Measurements from ENCODE around the gene NRIP1. TPM values are rescaled to one million over a fixed set of nuclear protein-coding genes. Genes with fewer than 3 reads are reported as not detected.
"Not testable (repeated sequence)": the region's sequence is repeated elsewhere in the genome, so short reads cannot be mapped to it uniquely, and the experiment has no call there.

NRIP1 gene
- total RNA-seq, 2 donors from 2014 or later = 14.1 to 18.1 TPM

DNA sequence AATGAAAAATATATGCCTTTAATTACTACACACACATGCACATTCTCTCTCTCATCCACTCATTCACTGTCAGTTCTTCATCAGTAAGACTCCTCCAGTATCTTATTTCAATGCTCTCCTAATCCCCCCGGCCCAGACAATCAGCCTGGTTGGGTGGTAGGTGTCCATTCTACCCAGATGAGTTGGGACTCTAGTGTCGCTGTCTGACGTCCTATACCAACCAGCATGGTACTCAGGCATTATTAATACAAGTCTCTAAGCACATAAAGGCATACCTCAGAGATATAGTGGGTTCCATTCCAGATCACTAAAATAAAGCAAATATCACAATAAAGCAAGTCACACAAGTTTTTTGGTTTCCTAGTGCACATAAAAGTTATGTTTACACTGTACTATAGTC is 19.8 kb downstream of the NRIP1 start:
- peaks cover 0 to 3% of the 10 kb centered on the region in 2 donors for H3K9me3 Mint-ChIP-seq
- peaks cover 3 to 9% of the 10 kb centered on the region in 2 donors for H3K36me3 Mint-ChIP-seq (ENCODE audit: insufficient read depth in 2 of 2)
- no peak overlapping the region for H3K27ac Mint-ChIP-seq
- peaks cover 7% of the 10 kb centered on the region for H3K4me1 Mint-ChIP-seq (ENCODE audit: low read depth)
- H3K27me3 Mint-ChIP-seq (ENCODE audit: low read depth) = no peaks in the 10 kb centered on the region
- ATAC-seq (replicated peaks in 1 of 2) (no peak), DNase-seq (no peak)
- H3K4me3 Mint-ChIP-seq = no peak overlapping the region

DNA sequence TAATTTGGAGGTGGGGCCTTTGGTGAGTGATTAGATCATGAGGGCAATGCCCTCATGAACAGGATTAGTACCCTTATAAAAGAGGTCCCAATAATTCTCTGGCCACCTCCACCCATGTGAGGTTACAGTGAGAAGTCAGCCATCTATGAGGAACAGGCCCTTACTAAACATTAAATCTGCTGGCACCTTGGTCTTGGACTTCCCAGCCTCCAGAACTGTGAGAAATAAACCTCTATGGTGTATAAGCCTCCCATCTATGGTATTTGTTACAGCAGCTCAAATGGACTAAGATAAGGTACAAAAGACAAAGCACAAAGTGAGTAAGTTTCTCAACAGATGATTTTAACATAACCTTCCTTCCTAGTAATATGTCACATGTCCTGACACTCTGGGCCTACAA is 22.3 kb downstream of the NRIP1 start:
- Mint-ChIP-seq H3K36me3 (ENCODE audit: insufficient read depth in 2 of 2) (peaks cover 3 to 10% of the 10 kb centered on the region in 2 donors), H3K4me3 (no peak overlapping the region), H3K9me3 (peaks cover 0 to 3% of the 10 kb centered on the region in 2 donors), H3K27ac (peak overlapping the region; percentile 30), H3K4me1 (ENCODE audit: low read depth) (peaks cover 5% of the 10 kb centered on the region), H3K27me3 (ENCODE audit: low read depth) (no peaks in the 10 kb centered on the region)
- ATAC-seq (replicated peaks in 1 of 2) = no peak
- DNase-seq = no peak

DNA sequence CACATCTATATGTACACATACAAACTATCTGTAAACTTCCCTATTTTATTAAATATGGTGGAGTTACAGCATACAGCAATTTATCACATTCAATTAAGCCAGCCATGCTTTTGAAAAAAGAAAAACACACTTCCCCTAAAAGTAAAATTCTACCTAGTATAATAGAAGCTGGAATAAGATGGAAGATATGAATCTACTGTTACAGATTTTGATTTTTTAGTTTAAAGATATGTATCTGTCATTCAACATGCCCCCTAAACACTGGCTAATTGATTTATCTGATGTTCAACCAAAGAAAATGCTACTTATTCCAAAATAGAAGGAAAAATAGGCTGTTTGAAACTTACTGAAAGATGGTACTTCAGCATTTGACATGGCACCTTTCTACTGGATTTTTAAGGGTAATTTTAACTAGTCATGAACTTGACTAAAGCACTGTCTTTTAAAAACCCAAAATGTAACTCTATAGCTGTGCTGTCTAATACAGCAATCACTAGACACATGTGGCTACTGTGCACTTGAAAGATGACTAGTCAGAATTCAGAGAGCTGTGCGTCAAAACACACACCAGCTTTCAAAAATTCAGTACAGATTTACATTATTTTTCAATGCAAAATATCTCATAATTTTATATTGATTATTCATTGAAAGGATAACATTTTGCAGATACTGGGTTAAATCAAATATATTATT is 25.0 kb downstream of the NRIP1 start:
- H3K4me1 Mint-ChIP-seq (ENCODE audit: low read depth) = peaks cover 20% of the 10 kb centered on the region
- H3K36me3 Mint-ChIP-seq (ENCODE audit: insufficient read depth in 2 of 2) = peaks cover 3 to 5% of the 10 kb centered on the region in 2 donors
- H3K9me3 Mint-ChIP-seq = peaks cover 0 to 3% of the 10 kb centered on the region in 2 donors
- no peak overlapping the region for H3K4me3 Mint-ChIP-seq
- H3K27ac Mint-ChIP-seq = no peak overlapping the region
- ATAC-seq (replicated peaks in 1 of 2) = no peak
- DNase-seq = no peak
- H3K27me3 Mint-ChIP-seq (ENCODE audit: low read depth) = no peaks in the 10 kb centered on the region

DNA sequence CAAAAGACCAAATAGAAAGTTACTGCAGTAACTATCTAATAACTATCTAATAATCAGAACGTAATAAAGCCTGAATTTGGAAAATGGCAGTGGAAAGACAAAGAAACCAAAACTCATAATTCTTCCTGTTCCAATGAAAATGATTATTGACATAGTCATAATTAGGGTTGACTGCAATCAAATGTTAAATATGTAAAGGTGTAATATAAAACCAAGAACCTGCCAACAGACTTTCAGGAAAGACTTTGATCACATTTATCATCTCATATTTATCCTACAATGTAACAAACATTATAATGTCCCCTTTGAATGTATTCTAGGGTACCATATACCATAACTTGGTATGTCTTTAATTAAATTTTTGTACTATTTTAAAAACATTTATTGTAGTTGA is 26.9 kb downstream of the NRIP1 start:
- no peak for ATAC-seq (replicated peaks in 1 of 2)
- H3K9me3 Mint-ChIP-seq = peaks cover 0 to 3% of the 10 kb centered on the region in 2 donors
- H3K4me3 Mint-ChIP-seq = no peak overlapping the region
- no peak overlapping the region for H3K27ac Mint-ChIP-seq
- H3K4me1 Mint-ChIP-seq (ENCODE audit: low read depth) = peaks cover 26% of the 10 kb centered on the region
- DNase-seq = no peak
- H3K36me3 Mint-ChIP-seq (ENCODE audit: insufficient read depth in 2 of 2) = peaks cover 3 to 4% of the 10 kb centered on the region in 2 donors
- H3K27me3 Mint-ChIP-seq (ENCODE audit: low read depth) = no peaks in the 10 kb centered on the region

DNA sequence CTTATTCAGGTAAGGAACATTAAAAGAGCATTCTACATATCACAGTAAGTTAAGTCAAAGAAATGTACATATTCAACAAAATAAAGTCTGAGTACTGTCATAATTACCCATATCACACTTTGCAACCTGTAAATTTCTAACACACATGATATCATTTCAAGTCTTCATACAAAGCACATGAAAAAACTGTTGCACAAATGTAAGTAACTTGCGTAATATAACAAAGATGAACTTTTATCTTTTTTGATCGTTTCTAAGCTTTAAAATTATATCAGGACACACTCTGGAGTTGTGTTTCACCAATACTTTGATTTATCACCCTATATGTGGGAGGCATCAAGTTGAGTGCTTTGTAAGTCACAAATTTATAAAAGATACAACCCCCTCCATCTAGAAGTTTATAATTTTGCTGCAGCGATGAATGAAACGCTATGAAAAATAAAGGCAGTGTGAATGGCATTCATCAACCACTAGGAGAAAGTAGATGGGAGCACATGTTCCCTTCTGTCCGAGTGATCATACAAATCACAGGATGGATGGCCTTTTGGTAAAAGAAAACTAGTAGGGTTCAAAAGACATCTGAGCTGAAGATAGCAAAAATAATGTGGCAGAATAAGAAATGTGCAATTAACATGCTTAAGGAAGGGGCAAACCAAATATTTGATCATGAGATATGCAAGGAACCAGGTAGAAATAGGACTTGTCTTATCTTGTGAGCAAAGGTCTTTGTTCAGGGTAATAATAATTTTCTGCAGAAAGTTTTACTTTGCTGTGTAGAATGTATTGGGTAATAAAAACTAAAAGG is 27.5 kb downstream of the NRIP1 start:
- no peak overlapping the region for H3K4me3 Mint-ChIP-seq
- H3K9me3 Mint-ChIP-seq = no peaks in the 10 kb centered on the region
- H3K4me1 Mint-ChIP-seq (ENCODE audit: low read depth) = peaks cover 32% of the 10 kb centered on the region
- H3K27ac Mint-ChIP-seq = no peak overlapping the region
- H3K27me3 Mint-ChIP-seq (ENCODE audit: low read depth) = no peaks in the 10 kb centered on the region
- DNase-seq (no peak), ATAC-seq (replicated peaks in 1 of 2) (no peak)
- H3K36me3 Mint-ChIP-seq (ENCODE audit: insufficient read depth in 2 of 2) = peaks cover 0 to 1% of the 10 kb centered on the region in 2 donors

DNA sequence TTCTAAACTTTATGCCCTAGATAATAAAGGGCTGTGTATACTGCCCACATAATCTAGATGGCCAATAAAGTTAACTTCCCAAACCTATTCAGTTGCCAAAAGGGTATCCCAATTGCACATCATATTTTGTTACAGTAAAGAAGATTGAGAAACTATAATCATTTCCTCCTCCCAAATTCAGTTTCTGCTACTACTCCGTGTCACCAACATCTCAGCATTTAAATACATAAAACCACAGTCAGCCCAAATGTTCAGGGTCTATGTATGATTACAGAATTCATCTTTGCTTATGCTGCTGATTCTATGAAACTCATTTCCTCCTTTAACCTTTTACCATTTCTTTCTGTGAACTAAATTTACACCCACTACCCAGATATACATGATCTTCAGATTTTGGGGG is 28.6 kb downstream of the NRIP1 start:
- Mint-ChIP-seq H3K27me3 (ENCODE audit: low read depth) (no peaks in the 10 kb centered on the region), H3K4me1 (ENCODE audit: low read depth) (peaks cover 38% of the 10 kb centered on the region), H3K36me3 (ENCODE audit: insufficient read depth in 2 of 2) (peaks cover 0 to 1% of the 10 kb centered on the region in 2 donors), H3K9me3 (no peaks in the 10 kb centered on the region), H3K4me3 (peak overlapping the region in 1 of 2 donors; percentile 25), H3K27ac (peak overlapping the region; percentile 8)
- DNase-seq (no peak), ATAC-seq (replicated peaks in 1 of 2) (no peak)

DNA sequence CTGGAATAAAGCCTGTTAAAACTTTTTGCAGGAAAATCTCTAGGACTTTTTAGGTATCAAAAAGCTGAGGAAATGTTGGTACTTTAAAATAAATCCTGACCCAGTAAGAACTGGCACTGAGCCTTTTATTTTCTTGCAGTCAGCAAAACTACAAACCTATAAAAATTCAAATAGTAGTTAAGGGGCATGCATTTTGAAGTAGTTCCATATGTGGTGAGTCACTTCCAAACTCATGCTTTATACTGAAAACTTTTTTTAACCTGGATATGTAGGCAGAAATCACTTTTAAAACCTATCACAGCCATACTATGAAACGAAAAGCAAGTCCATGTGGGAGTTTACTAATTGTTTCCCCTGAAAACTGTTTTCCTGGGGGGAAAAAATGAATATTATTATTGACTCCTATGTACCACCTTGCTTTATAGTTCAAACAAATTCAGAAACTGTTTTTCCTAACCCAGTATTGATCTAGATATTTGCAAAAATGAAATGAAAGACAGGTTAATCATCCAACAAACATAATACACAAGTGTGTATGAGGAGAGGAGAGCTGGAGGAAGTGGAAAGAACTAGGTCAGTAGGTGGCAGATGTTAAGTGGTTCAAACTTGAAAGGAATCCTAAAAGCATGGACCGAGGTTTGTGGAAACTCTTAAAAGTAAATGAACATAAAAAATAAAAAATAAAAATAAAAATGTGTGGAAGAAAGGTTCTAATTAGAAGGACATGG is 30.5 kb downstream of the NRIP1 start:
- H3K4me3 Mint-ChIP-seq = peak overlapping the region; percentile 32 to 64
- no peak for DNase-seq
- no peaks in the 10 kb centered on the region for H3K36me3 Mint-ChIP-seq (ENCODE audit: insufficient read depth in 2 of 2)
- H3K9me3 Mint-ChIP-seq = no peaks in the 10 kb centered on the region
- no peaks in the 10 kb centered on the region for H3K27me3 Mint-ChIP-seq (ENCODE audit: low read depth)
- no peak for ATAC-seq (replicated peaks in 1 of 2)
- H3K4me1 Mint-ChIP-seq (ENCODE audit: low read depth) = peaks cover 33% of the 10 kb centered on the region
- peak overlapping the region; percentile 60 for H3K27ac Mint-ChIP-seq

DNA sequence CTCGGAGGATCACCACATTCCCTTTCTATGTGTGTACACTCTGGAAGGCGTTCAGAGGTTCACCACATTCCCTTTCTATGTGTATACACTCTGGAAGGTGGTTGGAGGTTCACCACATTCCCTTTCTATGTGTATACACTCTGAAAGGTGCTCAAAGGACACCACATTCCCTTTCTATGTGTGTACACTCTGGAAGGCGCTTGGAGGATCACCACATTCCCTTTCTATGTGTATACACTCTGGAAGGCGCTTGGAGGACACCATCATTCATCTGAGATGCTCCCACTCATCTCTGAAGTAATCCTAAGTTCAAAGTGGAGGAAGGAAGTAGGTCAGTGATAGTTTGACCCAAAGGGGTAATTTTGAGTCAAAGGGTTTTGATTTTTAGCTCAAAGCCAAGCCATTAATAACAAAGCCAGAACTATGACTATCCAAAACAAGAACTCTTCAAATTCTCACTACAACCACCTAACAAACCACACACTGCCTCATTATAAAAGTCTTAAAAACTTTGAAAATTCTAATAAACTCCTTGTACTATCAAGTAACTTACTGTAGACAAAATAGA is 32.9 kb downstream of the NRIP1 start:
- Mint-ChIP-seq H3K27ac (no peak overlapping the region), H3K4me3 (no peak overlapping the region)
- DNase-seq = no peak

DNA sequence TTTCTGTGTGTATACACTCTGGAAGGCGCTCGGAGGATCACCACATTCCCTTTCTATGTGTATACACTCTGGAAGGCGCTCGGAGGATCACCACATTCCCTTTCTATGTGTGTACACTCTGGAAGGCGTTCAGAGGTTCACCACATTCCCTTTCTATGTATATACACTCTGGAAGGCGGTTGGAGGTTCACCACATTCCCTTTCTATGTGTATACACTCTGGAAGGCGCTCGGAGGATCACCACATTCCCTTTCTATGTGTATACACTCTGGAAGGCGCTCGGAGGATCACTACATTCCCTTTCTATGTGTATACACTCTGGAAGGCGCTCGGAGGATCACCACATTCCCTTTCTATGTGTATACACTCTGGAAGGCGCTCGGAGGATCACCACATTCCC is 33.4 kb downstream of the NRIP1 start:
- peaks cover 36% of the 10 kb centered on the region for H3K4me1 Mint-ChIP-seq (ENCODE audit: low read depth)
- not testable (repeated sequence) for H3K4me3 Mint-ChIP-seq; H3K27ac Mint-ChIP-seq; H3K9me3 Mint-ChIP-seq; H3K27me3 Mint-ChIP-seq (ENCODE audit: low read depth); ATAC-seq (replicated peaks in 1 of 2); DNase-seq; H3K36me3 Mint-ChIP-seq (ENCODE audit: insufficient read depth in 2 of 2)

More for the DNA sequence above, 32.9 kb downstream of the NRIP1 start:
- no peak for ATAC-seq (replicated peaks in 1 of 2)
- Mint-ChIP-seq H3K9me3 (no peaks in the 10 kb centered on the region), H3K4me1 (ENCODE audit: low read depth) (peaks cover 39% of the 10 kb centered on the region), H3K27me3 (ENCODE audit: low read depth) (no peaks in the 10 kb centered on the region), H3K36me3 (ENCODE audit: insufficient read depth in 2 of 2) (no peaks in the 10 kb centered on the region)

DNA sequence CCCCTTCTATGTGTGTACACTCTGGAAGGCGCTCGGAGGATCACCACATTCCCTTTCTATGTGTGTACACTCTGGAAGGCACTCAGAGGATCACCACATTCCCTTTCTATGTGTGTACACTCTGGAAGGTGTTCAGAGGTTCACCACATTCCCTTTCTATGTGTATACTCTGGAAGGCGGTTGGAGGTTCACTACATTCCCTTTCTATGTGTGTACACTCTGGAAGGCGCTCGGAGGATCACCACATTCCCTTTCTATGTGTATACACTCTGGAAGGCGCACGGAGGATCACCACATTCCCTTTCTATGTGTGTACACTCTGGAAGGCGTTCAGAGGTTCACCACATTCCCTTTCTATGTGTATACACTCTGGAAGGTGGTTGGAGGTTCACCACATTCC is 33.9 kb downstream of the NRIP1 start:
- DNase-seq; H3K4me3 Mint-ChIP-seq; ATAC-seq (replicated peaks in 1 of 2); H3K27me3 Mint-ChIP-seq (ENCODE audit: low read depth); H3K27ac Mint-ChIP-seq; H3K36me3 Mint-ChIP-seq (ENCODE audit: insufficient read depth in 2 of 2); H3K9me3 Mint-ChIP-seq: not testable (repeated sequence)
- peaks cover 31% of the 10 kb centered on the region for H3K4me1 Mint-ChIP-seq (ENCODE audit: low read depth)

DNA sequence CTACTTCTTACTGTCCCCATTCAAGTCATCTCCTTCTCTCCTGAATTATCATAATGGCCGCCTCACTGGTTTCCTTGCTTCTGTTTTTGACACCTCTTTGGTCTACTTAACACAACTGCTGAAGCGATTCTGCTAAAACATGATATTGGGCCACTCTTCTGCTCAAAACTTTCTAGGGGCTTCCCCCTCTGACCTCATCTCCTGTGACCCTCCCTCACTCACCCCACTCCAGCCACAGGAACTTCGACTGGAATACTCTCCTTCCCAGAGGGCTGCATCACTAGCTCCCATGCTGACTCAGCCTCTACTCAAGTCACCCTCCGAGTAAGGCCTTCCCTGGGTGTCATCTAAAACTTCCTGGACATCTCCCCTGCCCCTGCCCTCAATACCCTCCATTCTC is 35.7 kb downstream of the NRIP1 start:
- ATAC-seq (replicated peaks in 1 of 2) (no peak), DNase-seq (no peak)
- Mint-ChIP-seq H3K36me3 (ENCODE audit: insufficient read depth in 2 of 2) (no peaks in the 10 kb centered on the region), H3K27me3 (ENCODE audit: low read depth) (no peaks in the 10 kb centered on the region), H3K9me3 (no peaks in the 10 kb centered on the region), H3K4me1 (ENCODE audit: low read depth) (peaks cover 18% of the 10 kb centered on the region), H3K27ac (no peak overlapping the region), H3K4me3 (no peak overlapping the region)

DNA sequence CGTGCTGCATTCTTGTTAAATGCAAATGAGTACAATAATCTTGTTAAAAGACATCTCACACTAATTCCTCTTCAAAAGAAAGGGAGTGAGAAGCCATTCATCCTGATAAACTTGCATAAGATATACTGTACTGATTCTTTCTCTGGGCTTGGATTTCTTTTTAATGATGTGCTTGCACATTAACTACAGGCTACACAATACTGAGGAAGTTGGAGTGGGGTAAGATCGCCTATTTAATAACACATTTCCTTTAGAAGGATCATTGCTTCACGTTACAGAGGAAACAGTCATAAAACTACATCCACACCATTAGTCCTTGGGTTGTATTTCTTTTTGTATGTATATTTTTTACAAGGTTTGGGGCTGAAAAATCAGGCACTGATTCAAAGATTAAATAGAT is 36.6 kb downstream of the NRIP1 start:
- Mint-ChIP-seq H3K9me3 (no peaks in the 10 kb centered on the region), H3K27ac (no peak overlapping the region)

DNA sequence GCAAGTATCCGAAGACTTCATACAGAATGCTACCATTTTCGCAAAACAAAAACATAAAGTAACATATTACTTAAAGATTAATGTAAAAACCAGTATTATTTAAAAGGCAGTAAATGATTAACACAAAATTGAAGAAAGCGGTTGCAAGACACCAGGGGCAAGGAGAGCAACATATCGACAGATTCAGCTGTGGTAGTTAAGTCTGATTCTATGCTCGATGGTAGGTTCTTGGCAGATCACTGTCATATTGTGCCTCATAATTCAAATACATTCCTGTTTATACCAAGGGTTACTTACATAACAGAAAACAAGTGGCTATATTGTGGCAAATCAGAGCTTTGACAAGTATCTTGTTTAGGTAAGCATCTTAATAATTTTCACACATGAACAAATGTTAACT is 37.7 kb downstream of the NRIP1 start:
- ATAC-seq (replicated peaks in 1 of 2) (no peak), DNase-seq (no peak)
- Mint-ChIP-seq H3K27me3 (ENCODE audit: low read depth) (no peaks in the 10 kb centered on the region), H3K4me1 (ENCODE audit: low read depth) (peaks cover 12% of the 10 kb centered on the region), H3K36me3 (ENCODE audit: insufficient read depth in 2 of 2) (no peaks in the 10 kb centered on the region), H3K4me3 (no peak overlapping the region), H3K9me3 (peaks cover 0 to under 1% of the 10 kb centered on the region in 2 donors), H3K27ac (no peak overlapping the region)

More for the DNA sequence above, 36.6 kb downstream of the NRIP1 start:
- H3K4me3 Mint-ChIP-seq = no peak overlapping the region
- H3K4me1 Mint-ChIP-seq (ENCODE audit: low read depth) = peaks cover 18% of the 10 kb centered on the region
- DNase-seq (no peak), ATAC-seq (replicated peaks in 1 of 2) (no peak)
- no peaks in the 10 kb centered on the region for H3K27me3 Mint-ChIP-seq (ENCODE audit: low read depth)
- no peaks in the 10 kb centered on the region for H3K36me3 Mint-ChIP-seq (ENCODE audit: insufficient read depth in 2 of 2)
